ENCODE measurements around the gene IVNS1ABP. TPM values are rescaled to one million over a fixed set of nuclear protein-coding genes. Genes with fewer than 3 reads are reported as not detected.
"Not testable (repeated sequence)": the region's sequence is repeated elsewhere in the genome, so short reads cannot be mapped to it uniquely, and the experiment has no call there.

Gene IVNS1ABP
- total and polyA plus RNA-seq, 9 of the 15 experiments (the other 6 are each of a cell fraction or from before 2014, with no cell fraction given) = 30.6 to 126 (median 77.7) TPM

DNA sequence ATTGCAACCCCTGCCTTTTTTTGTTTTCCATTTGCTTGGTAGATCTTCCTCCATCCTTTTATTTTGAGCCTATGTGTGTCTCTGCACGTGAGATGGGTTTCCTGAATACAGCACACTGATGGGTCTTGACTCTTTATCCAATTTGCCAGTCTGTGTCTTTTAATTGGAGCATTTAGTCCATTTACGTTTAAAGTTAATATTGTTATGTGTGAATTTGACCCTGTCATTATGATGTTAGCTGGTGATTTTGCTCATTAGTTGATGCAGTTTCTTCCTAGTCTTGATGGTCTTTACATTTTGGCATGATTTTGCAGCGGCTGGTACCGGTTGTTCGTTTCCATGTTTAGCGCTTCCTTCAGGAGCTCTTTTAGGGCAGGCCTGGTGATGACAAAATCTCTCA is 61.4 kb downstream of the IVNS1ABP start:
- H3K79me2 ChIP-seq (ENCODE audit: control insufficient read depth, insufficient read depth, low read length); H3K36me3 ChIP-seq (ENCODE audit: control insufficient read depth, insufficient read depth, low read length); H3K4me2 ChIP-seq (ENCODE audit: insufficient read depth, low read length); H3K27me3 ChIP-seq (ENCODE audit: control insufficient read depth in 2 of 2, insufficient read depth in 2 of 2, low read length in 2 of 2); in situ Hi-C loops (cut with MboI); DNase-seq (ENCODE audit: extremely low read depth in 1 of 4, low spot score in 3 of 4); H3K4me3 ChIP-seq; CTCF ChIA-PET (ENCODE audit: low intra/inter-chr PET ratio); POLR2A ChIA-PET; BruUV-seq (replicated peaks); H3K27ac ChIP-seq (ENCODE audit: extremely low read depth, low read depth, low read length); FAIRE-seq; H2AFZ ChIP-seq (ENCODE audit: low read depth, low read length); H4K20me1 ChIP-seq (replicated peaks; ENCODE audit: control insufficient read depth, insufficient read depth, low read length); ATAC-seq; H3K9ac ChIP-seq (ENCODE audit: insufficient read depth in 1 of 2, low read depth in 2 of 2, low read length in 2 of 2); H3K9me3 ChIP-seq (replicated peaks; ENCODE audit: control insufficient read depth, insufficient read depth, low read depth, low read length); H3K9me1 ChIP-seq (ENCODE audit: control insufficient read depth, insufficient read depth, low read length); intact Hi-C loops (cut with micrococcal nuclease): not testable (repeated sequence)
- WGBS (ENCODE audit: insufficient coverage, low coverage, missing lambda C conversion rate) = 100% methylated on average over 1 of the region's 6 CpGs
- TF ChIP-seq ZNF507 (tag; conservative IDR thresholded peaks at IDR 0.05) = peak; percentile 93
- TF ChIP-seq ZNF354B (CRISPR knock-in tag; IDR thresholded peaks at IDR 0.05) = peak; percentile 66; the same call in 1 of the 2 replicates
- peaks cover 0 to 13% of the 10 kb centered on the region in 2 experiments; a peak in 2 of 5 replicates for H3K4me1 ChIP-seq (replicated peaks in 1 of 2; ENCODE audit: control insufficient read depth in 2 of 2, insufficient read depth in 2 of 2, low read length in 2 of 2)

DNA sequence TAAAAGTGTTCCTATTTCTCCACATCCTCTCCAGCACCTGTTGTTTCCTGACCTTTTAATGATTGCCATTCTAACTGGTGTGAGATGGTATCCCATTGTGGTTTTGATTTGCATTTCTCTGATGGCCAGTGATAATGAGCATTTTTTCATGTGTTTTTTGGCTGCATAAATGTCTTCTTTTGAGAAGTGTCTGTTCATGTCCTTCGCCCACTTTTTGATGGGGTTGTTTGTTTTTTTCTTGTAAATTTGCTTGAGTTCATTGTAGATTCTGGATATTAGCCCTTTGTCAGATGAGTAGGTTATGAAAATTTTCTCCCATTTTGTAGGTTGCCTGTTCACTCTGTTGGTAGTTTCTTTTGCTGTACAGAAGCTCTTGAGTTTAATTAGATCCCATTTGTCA is 64.6 kb downstream of the IVNS1ABP start:
- H3K4me3 ChIP-seq; BruUV-seq (replicated peaks); in situ Hi-C loops (cut with MboI); FAIRE-seq; H3K9ac ChIP-seq (ENCODE audit: insufficient read depth in 1 of 2, low read depth in 2 of 2, low read length in 2 of 2); DNase-seq (ENCODE audit: extremely low read depth in 1 of 4, low spot score in 3 of 4); CTCF ChIA-PET (ENCODE audit: low intra/inter-chr PET ratio); H3K9me3 ChIP-seq (replicated peaks; ENCODE audit: control insufficient read depth, insufficient read depth, low read depth, low read length); intact Hi-C loops (cut with micrococcal nuclease); H3K9me1 ChIP-seq (ENCODE audit: control insufficient read depth, insufficient read depth, low read length); H4K20me1 ChIP-seq (replicated peaks; ENCODE audit: control insufficient read depth, insufficient read depth, low read length); H2AFZ ChIP-seq (ENCODE audit: low read depth, low read length); ATAC-seq; H3K36me3 ChIP-seq (ENCODE audit: control insufficient read depth, insufficient read depth, low read length); H3K4me2 ChIP-seq (ENCODE audit: insufficient read depth, low read length); H3K27me3 ChIP-seq (ENCODE audit: control insufficient read depth in 2 of 2, insufficient read depth in 2 of 2, low read length in 2 of 2); H3K79me2 ChIP-seq (ENCODE audit: control insufficient read depth, insufficient read depth, low read length); POLR2A ChIA-PET; H3K27ac ChIP-seq (ENCODE audit: extremely low read depth, low read depth, low read length): not testable (repeated sequence)
- no CpG with 5 or more reads among the region's 1 CpG for WGBS (ENCODE audit: insufficient coverage, low coverage, missing lambda C conversion rate)
- H3K4me1 ChIP-seq (replicated peaks in 1 of 2; ENCODE audit: control insufficient read depth in 2 of 2, insufficient read depth in 2 of 2, low read length in 2 of 2) = peaks cover 0 to 20% of the 10 kb centered on the region in 2 experiments; a peak in 3 of 5 replicates
- TF ChIP-seq, protein P1, sequence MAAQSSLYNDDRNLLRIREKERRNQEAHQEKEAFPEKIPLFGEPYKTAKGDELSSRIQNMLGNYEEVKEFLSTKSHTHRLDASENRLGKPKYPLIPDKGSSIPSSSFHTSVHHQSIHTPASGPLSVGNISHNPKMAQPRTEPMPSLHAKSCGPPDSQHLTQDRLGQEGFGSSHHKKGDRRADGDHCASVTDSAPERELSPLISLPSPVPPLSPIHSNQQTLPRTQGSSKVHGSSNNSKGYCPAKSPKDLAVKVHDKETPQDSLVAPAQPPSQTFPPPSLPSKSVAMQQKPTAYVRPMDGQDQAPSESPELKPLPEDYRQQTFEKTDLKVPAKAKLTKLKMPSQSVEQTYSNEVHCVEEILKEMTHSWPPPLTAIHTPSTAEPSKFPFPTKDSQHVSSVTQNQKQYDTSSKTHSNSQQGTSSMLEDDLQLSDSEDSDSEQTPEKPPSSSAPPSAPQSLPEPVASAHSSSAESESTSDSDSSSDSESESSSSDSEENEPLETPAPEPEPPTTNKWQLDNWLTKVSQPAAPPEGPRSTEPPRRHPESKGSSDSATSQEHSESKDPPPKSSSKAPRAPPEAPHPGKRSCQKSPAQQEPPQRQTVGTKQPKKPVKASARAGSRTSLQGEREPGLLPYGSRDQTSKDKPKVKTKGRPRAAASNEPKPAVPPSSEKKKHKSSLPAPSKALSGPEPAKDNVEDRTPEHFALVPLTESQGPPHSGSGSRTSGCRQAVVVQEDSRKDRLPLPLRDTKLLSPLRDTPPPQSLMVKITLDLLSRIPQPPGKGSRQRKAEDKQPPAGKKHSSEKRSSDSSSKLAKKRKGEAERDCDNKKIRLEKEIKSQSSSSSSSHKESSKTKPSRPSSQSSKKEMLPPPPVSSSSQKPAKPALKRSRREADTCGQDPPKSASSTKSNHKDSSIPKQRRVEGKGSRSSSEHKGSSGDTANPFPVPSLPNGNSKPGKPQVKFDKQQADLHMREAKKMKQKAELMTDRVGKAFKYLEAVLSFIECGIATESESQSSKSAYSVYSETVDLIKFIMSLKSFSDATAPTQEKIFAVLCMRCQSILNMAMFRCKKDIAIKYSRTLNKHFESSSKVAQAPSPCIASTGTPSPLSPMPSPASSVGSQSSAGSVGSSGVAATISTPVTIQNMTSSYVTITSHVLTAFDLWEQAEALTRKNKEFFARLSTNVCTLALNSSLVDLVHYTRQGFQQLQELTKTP (IDR thresholded peaks at IDR 0.05; ENCODE audit: low read depth in 1 of 2, partially characterized antibody in 2 of 2) = peak in 1 of 2 experiments; percentile 96
